Femur (tissue), 1 donor: ENCODE results near the gene GULP1.
A peak's percentile ranks its signal among the peaks of the same experiment; 100 is the strongest.
"Not testable (repeated sequence)": the region's sequence is repeated elsewhere in the genome, so short reads cannot be mapped to it uniquely, and the experiment has no call there.

ENCODE experiments used
- DNase-seq: peaks from one replicate; pipeline ENCODE4 v3.0.0-alpha.2; 2017

Gene GULP1, protein sequence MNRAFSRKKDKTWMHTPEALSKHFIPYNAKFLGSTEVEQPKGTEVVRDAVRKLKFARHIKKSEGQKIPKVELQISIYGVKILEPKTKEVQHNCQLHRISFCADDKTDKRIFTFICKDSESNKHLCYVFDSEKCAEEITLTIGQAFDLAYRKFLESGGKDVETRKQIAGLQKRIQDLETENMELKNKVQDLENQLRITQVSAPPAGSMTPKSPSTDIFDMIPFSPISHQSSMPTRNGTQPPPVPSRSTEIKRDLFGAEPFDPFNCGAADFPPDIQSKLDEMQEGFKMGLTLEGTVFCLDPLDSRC

GRCh38 chr2:188291617-188292347 is at the start of gene GULP1:
TSS of gene GULP1 (plus strand) at chr2:188291874. CDS start at chr2:188477703, 185,829 bp downstream.
- peak; percentile 89 for DNase-seq

GRCh38 chr2:188243381-188243780 is 48.3 kb upstream of the GULP1 start:
- DNase-seq, result no peak

GRCh38 chr2:188244383-188244782 is 47.3 kb upstream of the GULP1 start:
- DNase-seq, result no peak

GRCh38 chr2:188245230-188245629 is 46.4 kb upstream of the GULP1 start:
- no peak for DNase-seq

DNA sequence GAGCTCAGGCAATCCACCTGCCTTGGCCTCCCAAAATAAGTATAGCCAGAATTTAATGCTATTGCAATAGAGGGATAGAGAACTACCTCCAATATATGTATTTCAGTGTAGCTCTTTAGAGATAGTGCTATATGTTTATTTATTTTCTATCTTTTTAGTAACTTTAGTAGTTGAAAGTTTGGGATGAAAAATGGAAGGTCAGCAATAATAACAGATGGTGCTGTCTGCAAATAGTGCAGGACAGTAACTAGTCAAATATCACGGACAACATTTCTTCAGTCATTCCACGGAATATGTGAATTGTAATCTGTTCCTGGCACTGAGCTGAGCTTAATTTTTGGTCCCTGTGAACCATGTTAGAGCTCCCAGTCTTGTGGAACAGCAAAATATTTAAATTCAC is 43.2 kb upstream of the GULP1 start:
- DNase-seq, result no peak

DNA sequence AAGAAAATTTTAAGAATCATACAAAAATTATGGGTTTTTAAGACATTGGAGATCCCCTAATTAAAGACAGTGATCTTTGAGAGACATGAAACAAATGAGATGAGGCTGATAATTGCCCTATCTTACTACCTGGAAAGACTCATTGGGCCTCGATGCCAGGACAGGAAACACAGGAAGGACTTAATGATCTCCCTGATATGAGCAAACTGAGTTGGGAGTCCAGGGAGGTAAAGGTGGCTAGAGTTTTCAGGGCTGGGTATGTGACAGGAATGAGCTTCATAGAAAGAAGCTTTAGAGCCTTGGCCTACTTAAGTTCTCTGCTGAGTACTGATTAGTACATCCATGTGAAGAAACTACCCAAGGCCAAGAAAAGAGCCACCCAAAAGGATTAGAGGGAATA is 40.6 kb upstream of the GULP1 start:
- no peak for DNase-seq

GRCh38 chr2:188256420-188256819 is 35.3 kb upstream of the GULP1 start:
- DNase-seq, result no peak

DNA sequence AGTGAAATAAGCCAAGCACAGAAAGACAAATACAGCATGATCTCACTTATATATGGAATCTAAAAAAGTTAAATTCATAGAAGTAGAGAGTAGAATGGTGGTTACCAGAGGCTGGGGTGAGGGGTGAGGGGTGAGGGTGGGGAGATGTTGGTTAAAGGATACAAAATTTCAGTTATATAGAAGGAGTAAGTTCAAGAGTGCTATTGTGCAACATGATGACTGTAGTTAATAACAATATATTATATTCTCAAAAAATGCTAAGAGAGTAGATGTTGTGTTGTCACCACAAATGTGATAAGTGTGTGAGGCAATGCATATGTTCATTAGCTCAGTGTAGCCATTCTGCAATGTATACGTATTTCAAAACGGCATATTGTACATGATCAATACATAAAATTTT is 26.4 kb upstream of the GULP1 start:
- no peak for DNase-seq

DNA sequence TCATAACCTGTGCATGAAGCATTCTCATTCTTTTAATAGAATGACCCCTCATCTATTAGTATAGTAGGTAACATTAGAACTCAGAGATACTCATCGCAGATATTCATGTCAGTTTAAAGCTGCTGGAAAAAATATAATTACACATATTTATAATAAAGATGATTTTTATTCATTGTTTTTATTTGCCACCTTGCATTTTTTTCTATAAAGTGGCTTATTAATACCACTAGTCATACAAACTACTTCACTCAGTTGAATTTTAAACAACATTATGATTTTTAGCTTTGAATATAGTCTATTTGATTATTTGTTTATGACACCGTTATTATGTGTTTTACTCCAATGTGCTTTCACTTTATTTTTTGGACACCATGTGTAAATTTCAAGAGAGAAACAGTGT is 23.9 kb upstream of the GULP1 start:
- DNase-seq, result no peak

- no peak for DNase-seq
These were observed 22.7 kb upstream of the GULP1 start for GRCh38 chr2:188269004-188269403.

- DNase-seq, result no peak
These were observed 19.6 kb upstream of the GULP1 start for GRCh38 chr2:188272121-188272520.

DNA sequence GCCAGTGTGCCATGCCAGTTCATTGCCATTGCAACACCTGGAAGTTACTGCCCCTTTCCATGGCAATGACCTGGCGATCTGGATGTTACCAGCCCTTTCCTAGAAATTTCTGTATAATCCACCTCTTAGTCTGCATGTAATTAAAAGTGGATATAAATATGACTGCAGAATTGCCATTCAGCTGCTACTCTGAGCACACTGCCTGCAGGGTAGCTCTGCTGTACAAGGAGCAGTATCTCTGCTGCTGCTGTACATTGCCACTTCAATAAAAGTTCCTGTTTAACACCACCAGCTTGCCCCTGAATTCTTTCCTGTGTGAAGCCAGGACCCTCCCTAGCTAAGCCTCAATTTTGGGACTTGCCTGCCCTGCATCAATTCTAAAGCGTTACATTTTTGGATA is 17.4 kb upstream of the GULP1 start:
- DNase-seq, result no peak

DNA sequence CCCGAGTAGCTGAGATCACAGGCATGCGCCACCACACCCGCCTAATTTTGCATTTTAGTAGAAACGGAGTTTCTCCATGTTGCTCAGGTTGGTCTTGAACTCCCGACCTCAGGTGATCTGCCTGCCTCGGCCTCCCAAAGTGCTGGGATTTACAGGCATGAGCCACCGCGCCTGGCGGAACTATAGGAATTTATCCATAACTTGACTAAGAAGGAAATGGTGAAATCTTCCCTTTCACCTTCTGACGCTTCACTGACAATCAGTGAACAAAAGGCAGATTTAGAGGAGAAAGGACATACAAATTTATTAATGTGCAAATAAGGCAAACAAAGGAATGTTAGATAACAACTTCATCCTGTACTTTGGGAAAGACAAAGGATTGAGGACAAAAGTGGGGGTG is 15.4 kb upstream of the GULP1 start:
- DNase-seq, result no peak

- no peak for DNase-seq
These were observed 13.9 kb upstream of the GULP1 start for GRCh38 chr2:188277786-188278185.

DNA sequence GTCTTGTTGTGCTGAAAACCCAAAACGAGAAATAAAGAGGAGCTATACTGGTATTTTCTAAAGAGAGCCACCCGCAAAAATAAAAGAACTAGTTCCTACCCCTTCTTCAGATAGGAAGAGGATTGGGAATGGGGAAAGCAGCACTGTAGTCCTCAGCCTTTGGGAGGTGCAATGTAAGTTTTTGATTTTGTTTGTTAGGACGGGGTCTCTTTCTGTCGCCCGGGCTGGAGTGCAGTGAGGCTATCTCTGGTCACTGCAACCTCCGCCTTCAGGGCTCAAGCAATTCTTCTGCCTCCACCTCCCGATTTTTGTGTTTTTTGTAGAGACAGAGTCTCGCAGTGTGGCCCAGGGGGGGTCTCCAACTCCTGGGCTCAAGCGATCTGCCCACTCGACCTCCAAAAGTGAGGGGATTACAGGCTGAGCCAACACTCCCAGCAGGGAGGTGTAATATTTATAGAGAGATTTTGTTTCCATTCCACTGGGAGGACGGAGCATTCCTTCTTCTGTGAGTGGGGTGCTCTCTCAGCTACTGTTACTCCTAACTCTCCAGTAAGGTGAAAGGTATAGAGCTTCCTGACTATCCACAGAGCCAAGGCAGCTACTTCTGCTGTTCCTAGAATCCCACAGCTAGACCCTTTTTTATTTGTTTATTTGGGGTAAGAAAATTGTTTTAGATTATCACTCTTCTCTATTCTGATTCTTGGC is 13.1 kb upstream of the GULP1 start:
- no peak for DNase-seq

- no peak for DNase-seq
These were observed 12.6 kb upstream of the GULP1 start for GRCh38 chr2:188279093-188279445.

- no peak for DNase-seq
These were observed 10.9 kb upstream of the GULP1 start for GRCh38 chr2:188280811-188281222.

DNA sequence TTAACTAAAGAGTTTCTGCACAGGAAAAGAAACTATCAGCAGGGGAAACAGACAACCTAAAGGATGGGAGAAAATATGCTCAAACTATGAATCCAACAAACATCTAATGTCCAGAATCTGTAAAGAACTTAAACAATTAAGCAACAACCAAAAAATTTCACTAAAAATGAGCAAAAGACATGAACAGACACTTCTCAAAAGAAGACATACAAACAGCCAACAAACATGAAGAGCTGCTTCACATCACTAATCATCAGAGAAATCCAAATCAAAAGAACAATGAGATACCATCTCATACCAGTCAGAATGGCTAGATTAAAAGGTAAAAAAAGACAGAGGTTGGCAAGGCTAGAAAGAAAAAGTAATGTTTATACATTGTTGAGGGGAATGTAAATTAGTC is 8.8 kb upstream of the GULP1 start:
- DNase-seq, result no peak

DNA sequence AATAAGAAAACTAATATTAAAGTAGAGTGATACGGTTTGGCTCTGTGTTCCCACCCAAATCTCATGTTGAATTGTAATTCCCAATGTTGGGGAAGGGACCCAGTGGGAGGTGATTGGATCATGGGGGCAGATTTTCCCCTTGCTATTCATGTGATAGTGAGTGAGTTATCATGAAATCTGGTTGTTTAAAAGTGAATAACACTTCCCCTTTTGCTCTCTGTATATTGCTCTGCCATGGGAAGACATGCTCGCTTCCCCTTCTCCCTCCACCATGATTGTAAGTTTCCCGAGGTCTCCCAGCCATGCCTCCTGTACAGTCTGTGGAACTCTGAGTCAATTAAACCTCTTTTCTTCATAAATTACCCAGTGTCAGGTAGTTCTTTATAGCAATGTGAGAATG is 7.4 kb upstream of the GULP1 start:
- not testable (repeated sequence) for DNase-seq

GRCh38 chr2:188285049-188285448 is 6.6 kb upstream of the GULP1 start:
- no peak for DNase-seq

DNA sequence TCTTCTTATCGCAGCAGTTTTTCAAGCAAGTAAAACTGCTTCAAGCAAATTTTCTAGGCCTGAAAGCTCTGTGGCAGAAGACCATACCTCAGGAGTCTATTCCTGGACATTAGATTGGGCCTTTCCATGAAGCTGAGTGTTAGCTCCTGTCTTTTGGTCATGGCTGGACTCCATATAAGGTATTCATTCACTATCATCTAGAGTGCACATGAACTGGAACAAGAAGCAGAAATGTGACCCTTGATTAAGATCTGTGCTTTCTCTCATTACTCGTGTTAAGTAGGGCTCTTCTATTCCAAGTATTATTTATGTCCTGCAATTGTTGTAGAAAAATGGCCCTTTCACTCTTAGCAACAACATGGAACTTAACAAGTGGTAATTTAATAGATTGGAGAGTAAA is 5.9 kb upstream of the GULP1 start:
- no peak for DNase-seq

DNA sequence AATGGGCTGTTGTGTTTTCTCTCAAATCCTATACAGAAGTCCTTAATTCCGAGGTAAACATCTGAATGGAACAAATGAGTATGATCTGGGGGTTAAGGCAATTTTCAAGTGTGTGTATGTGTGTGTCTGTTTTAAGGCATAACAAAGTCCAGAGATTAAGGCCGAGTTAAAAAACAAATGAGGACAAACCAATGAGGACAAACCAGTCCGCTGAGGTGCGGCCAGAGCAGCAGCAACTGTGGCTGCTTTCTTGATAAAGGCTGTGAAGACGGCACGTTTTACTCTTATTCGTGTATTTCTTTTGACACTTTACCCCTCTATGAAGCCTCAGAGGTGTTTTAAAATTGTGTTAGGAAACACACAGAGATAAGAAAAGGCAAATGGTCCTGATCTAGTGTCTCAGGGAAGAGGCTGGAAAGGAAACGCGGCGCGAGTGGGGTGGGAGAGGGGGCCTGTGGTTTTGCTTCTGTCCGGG is 495 bp upstream of the GULP1 start:
- no peak for DNase-seq

GRCh38 chr2:188292348-188293239 is 920 bp downstream of the GULP1 start:
- peak; percentile 87 for DNase-seq
